H9 (cell line): ENCODE measurements around the gene HSPG2. TPM values are rescaled to one million over a fixed set of nuclear protein-coding genes. Genes with fewer than 3 reads are reported as not detected.

Experiments
- DNase-seq: peaks from one replicate; pipeline ENCODE4 v3.0.0-alpha.2; 2017
- H2AFZ ChIP-seq: one replicate; pipeline ENCODE4 v1.6.1; 2013; ENCODE audit warnings: mild to moderate bottlenecking, low read length, control low read depth, moderate library complexity
- H2AK5ac ChIP-seq: 2 replicates; pipeline ENCODE4 v1.6.1; 2013; ENCODE audit warnings: low read length, control low read depth, mixed read lengths; ENCODE audit not compliant: insufficient read length
- H2BK120ac ChIP-seq: one replicate; pipeline ENCODE4 v1.6.1; 2013; ENCODE audit warnings: low read depth, mild to moderate bottlenecking, low read length, control low read depth, inconsistent platforms; ENCODE audit not compliant: poor library complexity, severe bottlenecking
- H2BK12ac ChIP-seq: 2 replicates; pipeline ENCODE4 v1.6.1; 2013; ENCODE audit warnings: low read length, control low read depth, mixed read lengths, low read depth; ENCODE audit not compliant: insufficient read length
- H2BK15ac ChIP-seq: 2 replicates; pipeline ENCODE4 v1.6.1; 2013; ENCODE audit warnings: low read depth, low read length, control low read depth
- H2BK20ac ChIP-seq: one replicate; pipeline ENCODE4 v1.6.1; 2013; ENCODE audit warnings: low read depth, mild to moderate bottlenecking, low read length, control low read depth, inconsistent platforms; ENCODE audit not compliant: poor library complexity, severe bottlenecking
- H2BK5ac ChIP-seq: 2 replicates; pipeline ENCODE4 v1.6.1; 2013; ENCODE audit warnings: low read length, control low read depth, mixed read lengths; ENCODE audit not compliant: insufficient read length
- H3K14ac ChIP-seq: 2 replicates; pipeline ENCODE4 v1.6.1; 2013; ENCODE audit warnings: low read length, control low read depth; ENCODE audit not compliant: insufficient read depth
- H3K18ac ChIP-seq: 2 replicates; pipeline ENCODE4 v1.6.1; 2013; ENCODE audit warnings: low read depth, mild to moderate bottlenecking, mixed read lengths, low read length, control low read depth; ENCODE audit not compliant: insufficient read length
- H3K23ac ChIP-seq: 2 replicates; pipeline ENCODE4 v1.6.1; 2013; ENCODE audit warnings: low read length, control low read depth, mixed read lengths, low read depth; ENCODE audit not compliant: insufficient read length
- H3K23me2 ChIP-seq: 2 replicates; pipeline ENCODE4 v1.6.1; 2013; ENCODE audit warnings: low read depth, mild to moderate bottlenecking, mixed read lengths, low read length, control low read depth; ENCODE audit not compliant: insufficient read length, poor library complexity, severe bottlenecking
- H3K27ac ChIP-seq: 2 replicates; pipeline ENCODE4 v1.5.1; 2013; ENCODE audit warnings: low read length, control low read depth, mixed read lengths, low read depth; ENCODE audit not compliant: insufficient read length
- H3K27me3 ChIP-seq: 2 replicates; pipeline ENCODE4 v1.6.1; 2013; ENCODE audit warnings: low read length, control low read depth, inconsistent platforms; ENCODE audit not compliant: insufficient read depth
- H3K4ac ChIP-seq: 2 replicates; pipeline ENCODE4 v1.6.1; 2013; ENCODE audit warnings: low read depth, mild to moderate bottlenecking, control low read depth, inconsistent platforms, low read length, moderate library complexity
- H3K4me1 ChIP-seq: 2 replicates; pipeline ENCODE4 v1.6.1; 2013; ENCODE audit warnings: low read length, control low read depth, inconsistent platforms; ENCODE audit not compliant: insufficient read depth
- H3K4me2 ChIP-seq: 2 replicates; pipeline ENCODE4 v1.6.1; 2013; ENCODE audit warnings: low read length, control low read depth, mixed read lengths; ENCODE audit not compliant: insufficient read length, insufficient read depth
- H3K56ac ChIP-seq: 2 replicates; pipeline ENCODE4 v1.6.1; 2013; ENCODE audit warnings: low read depth, mild to moderate bottlenecking, mixed read lengths, low read length, control low read depth; ENCODE audit not compliant: insufficient read length
- H3K79me1 ChIP-seq: 2 replicates; pipeline ENCODE4 v1.6.1; 2013; ENCODE audit warnings: low read depth, mild to moderate bottlenecking, moderate library complexity, low read length, control low read depth, inconsistent platforms; ENCODE audit not compliant: insufficient read depth, poor library complexity, severe bottlenecking
- H3K79me2 ChIP-seq: 2 replicates; pipeline ENCODE4 v1.6.1; 2013; ENCODE audit warnings: low read length, control low read depth, inconsistent platforms; ENCODE audit not compliant: insufficient read depth
- H3K9ac ChIP-seq: 2 replicates; pipeline ENCODE4 v1.6.1; 2013; ENCODE audit warnings: low read length, control low read depth, mixed read lengths; ENCODE audit not compliant: insufficient read length; ENCODE audit errors: extremely low read depth
- H3K9me3 ChIP-seq: one replicate; pipeline ENCODE4 v1.6.1; 2013; ENCODE audit warnings: low read depth, low read length, inconsistent platforms; ENCODE audit not compliant: control insufficient read depth
- H3T11ph ChIP-seq: one replicate; pipeline ENCODE4 v1.6.1; 2013; ENCODE audit warnings: mild to moderate bottlenecking, low read length, control low read depth, inconsistent platforms
- H4K20me1 ChIP-seq: one replicate; pipeline ENCODE4 v1.6.1; 2013; ENCODE audit not compliant: control insufficient read depth, insufficient read length, insufficient read depth
- H4K5ac ChIP-seq: 2 replicates; pipeline ENCODE4 v1.6.1; 2013; ENCODE audit warnings: low read depth, mild to moderate bottlenecking, mixed read lengths, low read length, control low read depth; ENCODE audit not compliant: insufficient read length
- H4K8ac ChIP-seq: replicated peaks from 2 replicates; pipeline ENCODE4 v1.6.1; 2013; ENCODE audit warnings: low read length, control low read depth, mixed read lengths, low read depth; ENCODE audit not compliant: insufficient read length
- H4K91ac ChIP-seq: 2 replicates; pipeline ENCODE4 v1.6.1; 2013; ENCODE audit warnings: low read depth, mild to moderate bottlenecking, moderate library complexity, mixed read lengths, low read length, control low read depth; ENCODE audit not compliant: insufficient read length
- H3K27ac Mint-ChIP-seq, 3 experiments: 2 replicates in 2 of 3; 3 replicates in 1 of 3; pipeline ENCODE4 v1.8.0; 2020 to 2021; ENCODE audit warnings: mixed read lengths in 3 of 3, mild to moderate bottlenecking in 1 of 3, moderate library complexity in 1 of 3
- H3K27me3 Mint-ChIP-seq: 2 replicates; pipeline ENCODE4 v1.8.0; 2021; ENCODE audit warnings: low read depth, mild to moderate bottlenecking, moderate library complexity, mixed read lengths
- H3K36me3 Mint-ChIP-seq, 3 experiments: 2 replicates in 2 of 3; 3 replicates in 1 of 3; pipeline ENCODE4 v1.8.0; 2020 to 2021; ENCODE audit warnings: low read depth in 3 of 3, mixed read lengths in 3 of 3; ENCODE audit not compliant: insufficient read depth in 1 of 3
- H3K4me1 Mint-ChIP-seq, 2 experiments: 2 replicates each; pipeline ENCODE4 v1.8.0; 2020; ENCODE audit warnings: mixed read lengths in 2 of 2
- H3K4me3 Mint-ChIP-seq, 2 experiments: 2 replicates in 1 of 2; 3 replicates in 1 of 2; pipeline ENCODE4 v1.8.0; 2020 to 2021; ENCODE audit warnings: mild to moderate bottlenecking in 2 of 2, mixed read lengths in 2 of 2, moderate library complexity in 1 of 2
- H3K9me3 Mint-ChIP-seq, 2 experiments: 2 replicates in 1 of 2; 3 replicates in 1 of 2; pipeline ENCODE4 v1.8.0; 2020; ENCODE audit warnings: mild to moderate bottlenecking in 2 of 2, mixed read lengths in 2 of 2, moderate library complexity in 1 of 2
- CTCF ChIP-seq: fragments of 200-600 bp; sonication (generic); conservative IDR thresholded peaks from 3 replicates; pipeline ENCODE4 v1.8.0; 2021; ENCODE audit warnings: antibody characterized with exemption, mild to moderate bottlenecking
- WGBS: extraction: QIAGEN DNeasy Blood & Tissue Kit; methylation state at CpG from one replicate; pipeline ENCODE4 v1.1.7; 2013; ENCODE audit warnings: missing lambda C conversion rate, low lambda C conversion rate, mixed read lengths; ENCODE audit not compliant: insufficient read length; ENCODE audit errors: extremely low coverage; 5-methylcytosine and 5-hydroxymethylcytosine counted together
- total RNA-seq: library from RNA; stranded (reverse); gene quantifications from 2 replicates; pipeline ENCODE4 v1.2.1, GENCODE V29; 2021

Gene HSPG2
- total RNA-seq, 1 experiment from 2014 or later, result 90.0 TPM

GRCh38 chr1:21841852-21842466 lies 95.2 kb downstream of the HSPG2 start:
- Histone ChIP-seq H3K23ac (no peak overlapping the region), H3K56ac (no peak overlapping the region), H2AK5ac (no peak overlapping the region), H2BK120ac (no peak overlapping the region), H4K20me1 (no peaks in the 10 kb centered on the region), H2BK15ac (no peak overlapping the region), H2BK12ac (no peak overlapping the region), H2AFZ (no peak overlapping the region), H3K18ac (no peak overlapping the region), H3K4me2 (no peak overlapping the region), H4K91ac (no peak overlapping the region), H3K27me3 (no peaks in the 10 kb centered on the region), H3K14ac (no peak overlapping the region), H3T11ph (no peak overlapping the region), H3K4ac (no peak overlapping the region), H3K79me1 (no peaks in the 10 kb centered on the region), H4K8ac (no peak overlapping the region), H2BK5ac (no peak overlapping the region), H4K5ac (no peak overlapping the region), H3K23me2 (no peaks in the 10 kb centered on the region), H3K27ac (no peak overlapping the region), H3K4me1 (no peaks in the 10 kb centered on the region), H2BK20ac (no peak overlapping the region), H3K79me2 (no peaks in the 10 kb centered on the region), H3K9ac (no peak overlapping the region), H3K9me3 (no peaks in the 10 kb centered on the region)
- H3K27ac Mint-ChIP-seq, result no peak overlapping the region; a peak in 2 of 7 replicates
- no peak for DNase-seq
- H3K36me3 Mint-ChIP-seq, result peaks cover 12 to 55% (median 51%) of the 10 kb centered on the region in 3 experiments; a peak in 6 of 7 replicates
- WGBS, result no CpG with 5 or more reads among the region's 21 CpGs
- H3K9me3 Mint-ChIP-seq, result no peaks in the 10 kb centered on the region
- H3K4me1 Mint-ChIP-seq, result no peaks in the 10 kb centered on the region
- TF ChIP-seq CTCF, result no peak
- no peak overlapping the region for H3K4me3 Mint-ChIP-seq
- no peaks in the 10 kb centered on the region; the same call in 1 of the 2 replicates for H3K27me3 Mint-ChIP-seq
